Urinary bladder (tissue), 4 donors: Measurements from ENCODE around the gene C4orf36. TPM values are rescaled to one million over a fixed set of nuclear protein-coding genes. Genes with fewer than 3 reads are reported as not detected.
"Not testable (repeated sequence)": the region's sequence is repeated elsewhere in the genome, so short reads cannot be mapped to it uniquely, and the experiment has no call there.

Experiments used
- DNase-seq: peaks from one replicate; pipeline ENCODE4 v3.0.0-alpha.2; 2015; ENCODE audit errors: extremely low spot score
- H3K27ac ChIP-seq: one replicate; pipeline ENCODE4 v1.5.1; 2013; ENCODE audit warnings: low read depth, mild to moderate bottlenecking, moderate library complexity
- H3K36me3 ChIP-seq: one replicate; pipeline ENCODE4 v1.6.1; 2013; ENCODE audit warnings: mild to moderate bottlenecking, moderate library complexity; ENCODE audit not compliant: insufficient read depth
- H3K4me1 ChIP-seq: one replicate; pipeline ENCODE4 v1.6.1; 2013; ENCODE audit warnings: mild to moderate bottlenecking, moderate library complexity; ENCODE audit not compliant: insufficient read depth
- H3K4me3 ChIP-seq: one replicate; pipeline ENCODE4 v1.5.1; 2013; ENCODE audit warnings: low read depth, low read length
- WGBS: extraction: QIAGEN DNeasy Blood & Tissue Kit; methylation state at CpG from one replicate; pipeline ENCODE4 v1.1.7; 2013; 5-methylcytosine and 5-hydroxymethylcytosine counted together
- polyA plus RNA-seq: library from polyadenylated mRNA; stranded (reverse); fragments of 200-250 nt; gene quantifications from one replicate; pipeline ENCODE4 v1.2.3, GENCODE V29; 2013
- total RNA-seq: library from RNA; depleted of rRNA; stranded (reverse); fragments of >200 nt; gene quantifications from one replicate; pipeline ENCODE4 v1.2.3, GENCODE V29; 2014
- donor health status: healthy with polysubstance abuse.
- donor health status: healthy.

Gene C4orf36
- total and polyA plus RNA-seq, 2 donors = 0.63 to 0.96 TPM

DNA sequence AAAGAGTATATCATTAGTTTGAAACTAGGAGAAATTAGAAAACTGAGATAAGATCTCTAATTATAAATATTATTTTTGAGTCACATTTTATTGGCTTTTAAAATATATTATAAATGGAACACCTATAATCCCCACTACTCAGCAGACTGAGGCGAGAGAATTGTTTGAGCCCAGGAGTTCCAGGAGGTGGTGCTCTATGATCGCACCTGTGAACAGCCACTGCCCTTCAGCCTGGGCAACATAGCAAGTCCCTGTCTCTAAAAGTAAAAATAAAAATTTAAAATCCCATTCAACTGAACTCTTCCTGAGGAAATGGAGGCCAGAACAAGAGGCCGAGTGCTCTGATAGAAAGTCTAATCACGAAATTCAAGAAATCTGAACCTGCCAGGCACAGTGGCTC, 6.3 kb upstream of the C4orf36 start:
- no peak for DNase-seq
- no peak overlapping the region for H3K27ac ChIP-seq
- 91% methylated on average over 4 of the region's 4 CpGs for WGBS
- H3K4me3 ChIP-seq = no peak overlapping the region
- H3K4me1 ChIP-seq = no peaks in the 10 kb centered on the region
- no peaks in the 10 kb centered on the region for H3K36me3 ChIP-seq

DNA sequence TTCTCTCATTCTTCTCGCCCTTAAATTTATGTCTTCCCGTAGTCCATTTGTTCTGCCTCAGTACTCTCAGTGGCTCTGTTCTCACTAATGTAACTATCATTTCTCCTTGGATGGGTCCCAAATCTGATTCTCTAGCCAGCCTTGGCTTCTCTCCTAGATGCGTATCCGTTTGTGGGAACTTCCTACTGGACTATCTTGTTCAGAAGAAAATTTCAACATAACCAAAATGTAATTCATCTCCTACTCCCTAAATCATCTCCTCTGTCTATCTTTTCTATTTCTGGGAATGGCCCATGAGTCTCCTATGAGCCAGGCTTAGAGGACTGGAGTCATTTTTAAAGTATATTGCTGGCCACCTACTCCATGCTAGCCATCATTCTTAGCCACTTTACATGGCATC, 4.4 kb upstream of the C4orf36 start:
- DNase-seq = no peak
- no peak overlapping the region for H3K27ac ChIP-seq
- H3K4me3 ChIP-seq = no peak overlapping the region
- H3K36me3 ChIP-seq = no peaks in the 10 kb centered on the region
- H3K4me1 ChIP-seq = no peaks in the 10 kb centered on the region
- 58% methylated on average over 4 of the region's 4 CpGs for WGBS

DNA sequence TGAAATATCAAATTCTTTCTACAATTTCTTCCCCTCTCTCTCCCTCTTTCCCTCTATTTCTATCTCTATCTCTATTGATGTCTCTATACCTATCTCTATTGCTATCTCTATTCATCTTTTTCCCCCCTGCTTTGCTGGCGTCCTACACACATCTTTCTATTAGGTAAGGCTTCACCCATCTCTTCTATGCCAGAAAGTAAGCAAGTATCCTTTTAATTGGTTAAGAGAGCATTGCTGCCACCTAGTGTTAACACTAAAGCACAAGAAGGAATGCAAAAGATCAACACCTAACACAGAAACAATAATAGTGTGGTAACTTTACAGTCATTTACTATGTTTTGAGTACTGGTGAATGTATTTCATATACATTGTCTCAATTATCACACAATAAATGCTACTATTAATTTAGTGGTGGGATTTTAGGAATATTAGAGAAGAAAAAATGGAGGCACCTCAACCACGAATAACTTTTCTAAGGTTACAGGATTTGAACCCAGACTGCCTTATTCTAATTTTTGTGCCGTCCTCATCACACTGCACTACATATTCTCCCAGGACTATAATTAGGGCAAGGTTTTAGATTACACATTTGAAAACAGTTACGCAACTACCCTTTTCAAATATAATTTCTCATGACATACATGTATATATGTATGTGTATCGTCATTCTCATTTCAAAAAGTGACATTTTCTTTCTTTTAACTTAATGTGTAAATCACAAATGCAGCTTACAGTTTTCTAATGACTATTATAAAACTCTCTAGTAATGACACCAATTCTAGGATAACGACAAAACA, 3.7 kb upstream of the C4orf36 start:
- WGBS = 77% methylated on average over 6 of the region's 6 CpGs
- Histone ChIP-seq H3K36me3 (no peaks in the 10 kb centered on the region), H3K27ac (no peak overlapping the region), H3K4me3 (no peak overlapping the region), H3K4me1 (no peaks in the 10 kb centered on the region)
- DNase-seq = no peak

DNA sequence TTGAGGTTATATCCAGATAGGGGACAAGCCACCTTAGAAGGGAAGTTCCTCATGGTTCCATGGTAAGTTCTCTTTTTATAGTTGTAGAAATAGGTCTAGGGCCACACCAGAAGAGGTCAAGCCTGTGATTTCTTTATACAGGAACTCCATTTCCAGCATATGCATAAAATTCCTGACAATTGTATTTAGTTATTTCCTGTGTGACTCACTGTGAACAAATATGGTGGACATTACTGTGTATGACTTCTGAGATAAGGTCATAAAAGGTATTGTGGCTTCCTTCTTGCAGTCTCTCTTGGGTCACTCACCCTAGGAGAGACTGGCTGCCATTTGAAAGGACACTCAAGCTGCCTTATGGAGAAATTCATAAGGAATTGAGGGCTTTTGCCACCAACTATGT, 2.2 kb upstream of the C4orf36 start:
- no peak overlapping the region for H3K27ac ChIP-seq

DNA sequence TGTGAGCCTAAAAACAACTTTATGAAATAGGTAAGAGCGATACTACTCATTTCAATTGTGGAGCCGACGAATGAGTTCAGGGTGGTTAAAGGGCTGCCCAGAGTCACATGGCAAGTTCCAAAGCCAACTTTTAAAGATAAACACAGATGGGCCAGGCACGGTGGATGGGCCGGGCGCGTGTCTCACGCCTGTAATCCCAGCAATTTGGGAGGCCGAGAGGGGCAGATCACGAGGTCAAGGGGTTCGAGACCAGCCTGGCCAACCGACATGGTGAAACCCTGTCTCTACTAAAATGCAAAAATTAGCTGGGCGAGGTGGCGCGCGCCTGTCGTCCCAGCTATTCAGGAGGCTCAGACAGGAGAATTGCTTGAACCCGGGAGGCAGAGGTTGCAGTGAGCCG, 914 bp upstream of the C4orf36 start:
- H3K27ac ChIP-seq = no peak overlapping the region

More for the DNA sequence above, 2.2 kb upstream of the C4orf36 start:
- no peaks in the 10 kb centered on the region for H3K36me3 ChIP-seq
- H3K4me3 ChIP-seq = no peak overlapping the region
- no peak for DNase-seq
- H3K4me1 ChIP-seq = no peaks in the 10 kb centered on the region

DNA sequence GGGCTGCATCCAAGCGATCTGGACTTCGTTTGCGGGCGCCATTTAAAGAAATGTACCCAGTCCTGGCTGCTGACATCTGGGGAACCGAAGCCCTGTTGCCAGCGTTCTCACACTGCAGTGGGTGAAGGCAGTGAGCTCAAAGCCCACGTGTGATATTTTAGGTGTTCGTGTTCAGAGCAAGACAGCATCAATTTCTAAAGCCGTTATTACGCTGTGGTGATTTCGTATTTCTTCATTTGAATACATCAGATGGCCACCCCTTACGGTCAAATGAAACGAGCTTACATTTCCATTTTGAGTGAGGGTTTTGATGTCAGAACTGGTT, 376 bp upstream of the C4orf36 start:
- no peak for DNase-seq
- H3K27ac ChIP-seq = no peak overlapping the region
- H3K4me3 ChIP-seq = peak overlapping the region; percentile 67
- 5% methylated on average over 13 of the region's 13 CpGs for WGBS
- no peaks in the 10 kb centered on the region for H3K4me1 ChIP-seq
- no peaks in the 10 kb centered on the region for H3K36me3 ChIP-seq

More for the DNA sequence above, 914 bp upstream of the C4orf36 start:
- DNase-seq = no peak
- WGBS = 83% methylated on average over 19 of the region's 19 CpGs
- no peaks in the 10 kb centered on the region for H3K4me1 ChIP-seq
- no peaks in the 10 kb centered on the region for H3K36me3 ChIP-seq
- no peak overlapping the region for H3K4me3 ChIP-seq

DNA sequence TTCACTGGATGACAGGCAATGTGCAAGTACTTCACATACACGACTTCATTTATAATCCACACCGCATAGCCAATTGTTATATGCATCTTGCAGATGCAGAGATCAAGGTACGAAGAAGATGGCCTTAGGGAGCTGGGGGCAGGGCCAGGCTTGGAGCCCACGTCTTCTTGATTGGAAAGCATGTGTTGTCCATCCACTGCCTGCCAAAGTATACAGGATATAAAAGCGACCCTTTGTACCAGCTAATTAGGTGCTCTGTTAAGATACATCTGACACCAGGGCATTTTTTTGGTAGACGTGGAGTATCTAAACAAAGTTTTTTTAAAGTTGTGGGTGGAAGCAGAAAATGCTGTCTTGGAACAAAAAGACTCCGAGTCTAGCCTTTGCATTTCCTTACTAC, 1.4 kb downstream of the C4orf36 start:
- 72% methylated on average over 7 of the region's 7 CpGs for WGBS
- Histone ChIP-seq H3K36me3 (no peaks in the 10 kb centered on the region), H3K4me3 (no peak overlapping the region), H3K4me1 (no peaks in the 10 kb centered on the region), H3K27ac (no peak overlapping the region)
- DNase-seq = no peak

DNA sequence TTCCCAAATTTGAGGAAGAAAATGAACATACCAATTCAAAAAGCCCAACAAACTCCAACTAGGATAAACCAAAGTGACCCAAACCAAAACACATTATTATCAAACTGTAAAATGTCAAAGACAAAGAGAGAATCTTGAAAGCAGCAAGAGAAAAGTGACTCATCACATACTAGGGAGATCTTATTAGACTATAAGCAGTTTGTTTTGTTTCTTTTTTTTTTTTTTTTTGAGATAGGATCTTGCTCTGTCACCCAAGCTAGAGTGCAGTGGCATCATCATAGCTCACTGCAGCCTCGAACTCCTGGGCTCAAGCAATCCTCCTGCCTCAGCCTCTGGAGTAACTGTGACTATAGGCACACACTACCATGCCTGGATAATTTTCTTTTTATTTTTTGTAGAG, 12.6 kb downstream of the C4orf36 start:
- no peak for DNase-seq
- Histone ChIP-seq H3K4me1 (no peaks in the 10 kb centered on the region), H3K4me3 (no peak overlapping the region), H3K36me3 (no peaks in the 10 kb centered on the region), H3K27ac (no peak overlapping the region)
- WGBS = 60% methylated on average over 1 of the region's 1 CpG

DNA sequence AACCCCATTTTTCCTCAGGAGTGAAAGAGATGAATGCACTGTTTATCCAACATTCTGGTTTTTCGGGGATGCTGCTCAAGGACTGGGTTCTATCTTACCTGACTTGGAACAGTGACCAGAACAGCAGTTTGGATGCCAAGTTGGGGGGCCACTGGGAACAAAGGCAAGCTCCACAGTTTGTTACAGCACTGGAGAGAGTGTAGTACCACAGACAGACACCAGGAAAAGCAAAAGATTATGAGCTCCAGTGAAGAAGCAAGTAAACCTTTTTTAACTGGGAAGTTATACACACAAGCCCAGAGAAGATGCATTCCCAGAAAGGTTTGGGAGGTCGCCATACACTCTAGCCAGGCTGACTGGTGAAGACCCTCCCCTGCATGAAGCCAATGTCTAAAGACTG, 13.6 kb downstream of the C4orf36 start:
- WGBS = 93% methylated on average over 2 of the region's 2 CpGs
- no peak overlapping the region for H3K4me3 ChIP-seq
- H3K27ac ChIP-seq = no peak overlapping the region
- H3K4me1 ChIP-seq = no peaks in the 10 kb centered on the region
- no peak for DNase-seq
- no peaks in the 10 kb centered on the region for H3K36me3 ChIP-seq

DNA sequence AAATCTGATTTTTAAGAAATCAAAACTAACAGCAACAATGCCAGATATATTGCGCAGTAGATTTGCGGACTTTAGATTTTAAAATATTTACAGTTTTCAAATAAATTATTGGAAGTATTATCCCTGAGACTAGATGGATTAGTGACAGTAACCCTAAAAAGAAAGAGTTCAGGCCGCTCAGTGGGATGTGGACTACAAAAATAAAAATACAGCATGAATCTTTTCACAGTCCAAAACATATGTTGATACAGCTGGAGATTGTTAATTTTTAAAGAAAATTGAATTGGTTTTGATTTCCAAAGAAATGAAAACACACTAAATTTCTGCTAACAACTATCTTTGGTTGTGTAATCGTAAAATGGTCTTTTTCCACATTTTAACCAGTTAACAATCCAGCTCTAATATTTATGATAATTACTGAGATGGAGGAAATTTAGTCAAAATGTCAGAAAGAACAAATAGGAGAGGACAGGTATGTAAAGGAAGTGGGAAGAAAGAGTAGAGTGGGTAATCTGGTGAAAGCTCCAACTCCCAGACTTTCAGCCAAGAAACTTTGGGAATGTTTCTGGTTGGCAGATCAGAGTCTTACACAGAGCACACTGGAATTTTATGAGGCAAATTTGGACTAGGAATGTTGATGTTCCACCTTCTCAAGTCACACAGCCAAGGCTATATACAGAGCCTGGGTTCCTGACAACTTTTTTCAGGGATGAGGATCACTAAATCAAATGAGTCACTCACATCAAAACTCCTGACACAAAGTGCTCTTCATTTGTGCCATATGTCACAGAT, 15.1 kb downstream of the C4orf36 start:
- Histone ChIP-seq H3K4me3 (no peak overlapping the region), H3K27ac (no peak overlapping the region), H3K4me1 (no peaks in the 10 kb centered on the region), H3K36me3 (no peaks in the 10 kb centered on the region)
- no peak for DNase-seq
- 80% methylated on average over 4 of the region's 4 CpGs for WGBS

DNA sequence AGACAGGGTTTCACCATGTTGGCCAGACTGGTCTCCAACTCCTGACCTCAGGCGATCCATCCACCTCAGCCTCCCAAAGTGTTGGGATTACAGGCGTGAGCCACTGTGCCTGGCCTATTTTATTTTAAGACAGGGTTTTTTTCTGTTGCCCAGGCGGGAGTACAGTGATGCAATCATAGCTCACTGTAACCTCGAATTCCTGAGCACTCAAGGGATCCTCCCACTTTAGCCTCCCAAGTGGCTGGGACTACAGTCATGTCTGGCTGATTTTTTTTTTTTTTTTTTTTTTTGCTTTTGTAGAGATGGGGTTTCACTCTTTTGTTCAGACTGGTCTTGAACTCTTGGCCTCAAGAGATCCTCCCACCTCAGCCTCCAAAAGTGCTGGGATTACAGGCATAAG, 16.8 kb downstream of the C4orf36 start:
- not testable (repeated sequence) for DNase-seq, H3K36me3 ChIP-seq, H3K27ac ChIP-seq, H3K4me3 ChIP-seq, H3K4me1 ChIP-seq
- WGBS = 93% methylated on average over 4 of the region's 4 CpGs

DNA sequence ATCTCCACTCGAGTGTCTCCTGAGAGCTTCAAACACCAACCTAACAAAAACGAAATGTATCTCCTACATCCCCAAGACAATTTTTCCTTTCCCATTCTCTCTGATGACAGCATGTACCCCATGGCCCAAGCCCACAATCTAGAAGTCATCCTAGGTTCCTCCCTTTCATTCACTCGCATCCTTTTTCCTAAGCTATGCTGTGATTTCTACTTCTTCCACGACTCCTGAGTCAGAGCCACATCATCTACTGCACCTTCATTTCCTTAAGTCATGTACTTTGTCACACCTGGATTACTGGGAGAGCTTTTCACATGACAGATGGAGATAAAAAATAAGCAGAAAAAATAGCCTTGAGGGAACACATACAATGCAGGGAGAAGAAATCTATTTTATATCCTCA, 20.1 kb downstream of the C4orf36 start:
- Histone ChIP-seq H3K27ac (no peak overlapping the region), H3K4me3 (no peak overlapping the region), H3K36me3 (no peaks in the 10 kb centered on the region), H3K4me1 (no peaks in the 10 kb centered on the region)
- no peak for DNase-seq
- WGBS = 72% methylated on average over 4 of the region's 4 CpGs

DNA sequence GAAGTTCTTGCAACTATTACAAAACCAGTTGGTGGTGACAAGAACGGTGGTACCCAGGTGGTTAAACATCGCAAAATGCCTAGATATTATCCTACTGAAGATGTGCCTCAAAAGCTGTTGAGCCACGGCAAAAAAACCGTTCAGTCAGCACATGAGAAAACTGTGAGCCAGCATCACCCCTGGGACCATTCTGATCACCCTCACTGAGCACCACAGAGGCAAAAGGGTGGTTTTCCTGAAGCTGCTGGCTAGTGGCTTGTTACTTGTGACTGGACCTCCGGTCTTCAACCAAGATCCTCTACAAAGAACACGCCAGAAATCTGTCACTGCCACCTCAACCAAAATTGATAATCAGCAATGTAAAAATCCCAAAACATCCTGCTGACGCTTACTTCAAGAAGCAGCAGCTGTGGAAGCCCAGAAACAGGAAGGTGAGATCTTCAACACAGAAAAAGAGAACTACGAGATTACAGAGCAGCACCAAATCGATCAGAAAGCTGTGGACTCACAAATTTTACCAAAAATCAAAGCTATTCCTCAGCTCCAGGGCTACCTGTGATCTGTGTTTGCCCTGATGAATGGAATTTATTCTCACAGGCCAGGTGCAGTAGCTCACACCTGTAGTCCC, 21.7 kb downstream of the C4orf36 start:
- Histone ChIP-seq H3K27ac (no peak overlapping the region), H3K4me1 (no peaks in the 10 kb centered on the region), H3K4me3 (no peak overlapping the region), H3K36me3 (no peaks in the 10 kb centered on the region)
- no peak for DNase-seq
- 82% methylated on average over 9 of the region's 9 CpGs for WGBS
